ENCODE data around the gene MRPL21. TPM values are rescaled to one million over a fixed set of nuclear protein-coding genes. Genes with fewer than 3 reads are reported as not detected.

Gene MRPL21
- total RNA-seq, 3 donors from 2014 or later (not counting 1 experiment from before 2014, with no cell fraction given), result 39.0 to 47.4 (median 40.3) TPM

GRCh38 chr11:68843703-68844312 lies 59.8 kb downstream of the MRPL21 start:
- under 1% methylated on average over 54 of the region's 54 CpGs for WGBS (ENCODE audit: insufficient coverage)
- ATAC-seq (peak; percentile 24 to 48 (median 46)), DNase-seq (peak; percentile 47 to 84)
- no peaks in the 10 kb centered on the region for H3K9me3 ChIP-seq (ENCODE audit: control insufficient read depth, insufficient read depth, low read length)
- Mint-ChIP-seq H3K4me3 (peak overlapping the region; percentile 91), H3K9me3 (no peaks in the 10 kb centered on the region), H3K27me3 (ENCODE audit: low read depth in 2 of 2) (peaks cover 3 to 6% of the 10 kb centered on the region in 2 donors), H3K27ac (peak overlapping the region; percentile 84 to 85), H3K4me1 (peaks cover 35 to 36% of the 10 kb centered on the region in 2 donors), H3K36me3 (no peaks in the 10 kb centered on the region)
- no peaks in the 10 kb centered on the region for H3K27me3 ChIP-seq (ENCODE audit: control insufficient read depth, insufficient read depth, low read length)
- H3K27ac ChIP-seq (ENCODE audit: low read length), result peak overlapping the region; percentile 7
- no peaks in the 10 kb centered on the region for H3K36me3 ChIP-seq (ENCODE audit: control insufficient read depth, insufficient read depth, low read length)
- intact Hi-C loops (cut with micrococcal nuclease), result no loop called here
- peak overlapping the region; percentile 51 for H3K4me3 ChIP-seq (ENCODE audit: low read length)
- TF ChIP-seq CTCF (IDR thresholded peaks at IDR 0.05), result peak; percentile 50
- H3K4me1 ChIP-seq (ENCODE audit: control insufficient read depth, insufficient read depth, low read length), result peaks cover 40% of the 10 kb centered on the region

GRCh38 chr11:68843052-68843561 lies 60.5 kb downstream of the MRPL21 start:
- Mint-ChIP-seq H3K27ac (peak overlapping the region; percentile 84 to 85), H3K4me3 (peak overlapping the region; percentile 91), H3K9me3 (no peaks in the 10 kb centered on the region), H3K36me3 (no peaks in the 10 kb centered on the region), H3K27me3 (ENCODE audit: low read depth in 2 of 2) (peaks cover 3 to 6% of the 10 kb centered on the region in 2 donors), H3K4me1 (peaks cover 37 to 41% of the 10 kb centered on the region in 2 donors)
- peak overlapping the region; percentile 51 for H3K4me3 ChIP-seq (ENCODE audit: low read length)
- 1% methylated on average over 16 of the region's 23 CpGs for WGBS (ENCODE audit: insufficient coverage)
- DNase-seq (peak; percentile 28 to 80), ATAC-seq (peak in 1 of 3 donors; percentile 8)
- H3K27me3 ChIP-seq (ENCODE audit: control insufficient read depth, insufficient read depth, low read length), result no peaks in the 10 kb centered on the region
- peaks cover 47% of the 10 kb centered on the region for H3K4me1 ChIP-seq (ENCODE audit: control insufficient read depth, insufficient read depth, low read length)
- H3K36me3 ChIP-seq (ENCODE audit: control insufficient read depth, insufficient read depth, low read length), result no peaks in the 10 kb centered on the region
- TF ChIP-seq CTCF (IDR thresholded peaks at IDR 0.05), result no peak
- intact Hi-C loops (cut with micrococcal nuclease), result no loop called here
- no peaks in the 10 kb centered on the region for H3K9me3 ChIP-seq (ENCODE audit: control insufficient read depth, insufficient read depth, low read length)
- H3K27ac ChIP-seq (ENCODE audit: low read length), result peak overlapping the region; percentile 7

GRCh38 chr11:68842427-68843051 lies 61.1 kb downstream of the MRPL21 start:
- TF ChIP-seq CTCF (IDR thresholded peaks at IDR 0.05), result no peak
- DNase-seq (peak in 1 of 2 donors; percentile 25), ATAC-seq (no peak)
- H3K36me3 Mint-ChIP-seq, result no peaks in the 10 kb centered on the region
- Histone ChIP-seq H3K9me3 (ENCODE audit: control insufficient read depth, insufficient read depth, low read length) (no peaks in the 10 kb centered on the region), H3K36me3 (ENCODE audit: control insufficient read depth, insufficient read depth, low read length) (no peaks in the 10 kb centered on the region), H3K4me3 (ENCODE audit: low read length) (peak overlapping the region; percentile 51), H3K27ac (ENCODE audit: low read length) (peak overlapping the region; percentile 44), H3K27me3 (ENCODE audit: control insufficient read depth, insufficient read depth, low read length) (no peaks in the 10 kb centered on the region), H3K4me1 (ENCODE audit: control insufficient read depth, insufficient read depth, low read length) (peaks cover 53% of the 10 kb centered on the region)
- 11% methylated on average over 25 of the region's 25 CpGs for WGBS (ENCODE audit: insufficient coverage)
- peak overlapping the region; percentile 91 for H3K4me3 Mint-ChIP-seq
- peaks cover 0 to under 1% of the 10 kb centered on the region in 2 donors for H3K27me3 Mint-ChIP-seq (ENCODE audit: low read depth in 2 of 2)
- intact Hi-C loops (cut with micrococcal nuclease), result no loop called here
- no peaks in the 10 kb centered on the region for H3K9me3 Mint-ChIP-seq
- H3K4me1 Mint-ChIP-seq, result peaks cover 42 to 47% of the 10 kb centered on the region in 2 donors
- H3K27ac Mint-ChIP-seq, result peak overlapping the region; percentile 84 to 85
